Epithelial cell of prostate (primary cell): ENCODE results near the gene CLIC1.
"Not testable (repeated sequence)": the region's sequence is repeated elsewhere in the genome, so short reads cannot be mapped to it uniquely, and the experiment has no call there.

Experiments
- DNase-seq: peaks from one replicate; pipeline ENCODE4 v3.0.0-alpha.2; 2011; ENCODE audit warnings: low read depth, low spot score
- H3K27ac ChIP-seq: fragments of 450-650 bp; 2 replicates; pipeline ENCODE4 v1.5.1; 2017; ENCODE audit warnings: mild to moderate bottlenecking

The CLIC1 gene

GRCh38 chr6:31725502-31726350 lies 10.6 kb downstream of the CLIC1 start:
- no peak for DNase-seq
- no peak overlapping the region for H3K27ac ChIP-seq

DNA sequence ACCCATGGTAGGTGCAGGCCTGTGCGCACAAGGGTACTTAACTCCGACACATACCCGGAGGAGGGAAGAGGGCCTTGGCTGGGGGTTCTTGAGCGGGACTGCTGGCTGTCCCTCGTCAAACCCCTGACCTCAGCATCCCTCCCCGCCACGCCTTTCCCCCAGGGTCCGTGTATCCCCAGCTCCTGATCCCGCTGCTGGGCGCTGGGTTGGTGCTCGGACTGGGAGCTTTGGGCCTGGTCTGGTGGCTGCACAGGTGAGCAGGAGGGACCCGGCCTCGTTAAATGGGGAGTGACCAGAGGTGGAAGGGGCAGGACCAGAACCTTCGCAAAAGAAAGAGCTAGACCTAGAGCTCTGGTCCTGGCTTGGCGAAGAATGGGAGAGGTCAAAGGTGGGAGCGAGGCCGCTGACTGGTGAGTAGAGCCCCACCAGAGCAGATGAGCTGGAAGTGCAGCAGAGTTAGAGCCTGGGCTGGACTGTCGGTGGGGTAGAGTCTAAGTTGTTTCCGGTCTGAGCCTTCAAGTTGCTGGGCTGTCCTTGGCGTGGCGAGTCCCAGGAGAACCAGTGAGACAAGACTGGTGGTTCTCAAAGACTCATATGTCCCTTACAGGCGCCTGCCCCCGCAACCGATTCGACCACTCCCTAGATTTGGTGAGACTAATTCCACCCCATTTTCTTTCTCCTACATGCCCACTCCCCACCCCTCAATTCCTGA lies 12.2 kb downstream of the CLIC1 start:
- H3K27ac ChIP-seq: no peak overlapping the region
- no peak for DNase-seq

DNA sequence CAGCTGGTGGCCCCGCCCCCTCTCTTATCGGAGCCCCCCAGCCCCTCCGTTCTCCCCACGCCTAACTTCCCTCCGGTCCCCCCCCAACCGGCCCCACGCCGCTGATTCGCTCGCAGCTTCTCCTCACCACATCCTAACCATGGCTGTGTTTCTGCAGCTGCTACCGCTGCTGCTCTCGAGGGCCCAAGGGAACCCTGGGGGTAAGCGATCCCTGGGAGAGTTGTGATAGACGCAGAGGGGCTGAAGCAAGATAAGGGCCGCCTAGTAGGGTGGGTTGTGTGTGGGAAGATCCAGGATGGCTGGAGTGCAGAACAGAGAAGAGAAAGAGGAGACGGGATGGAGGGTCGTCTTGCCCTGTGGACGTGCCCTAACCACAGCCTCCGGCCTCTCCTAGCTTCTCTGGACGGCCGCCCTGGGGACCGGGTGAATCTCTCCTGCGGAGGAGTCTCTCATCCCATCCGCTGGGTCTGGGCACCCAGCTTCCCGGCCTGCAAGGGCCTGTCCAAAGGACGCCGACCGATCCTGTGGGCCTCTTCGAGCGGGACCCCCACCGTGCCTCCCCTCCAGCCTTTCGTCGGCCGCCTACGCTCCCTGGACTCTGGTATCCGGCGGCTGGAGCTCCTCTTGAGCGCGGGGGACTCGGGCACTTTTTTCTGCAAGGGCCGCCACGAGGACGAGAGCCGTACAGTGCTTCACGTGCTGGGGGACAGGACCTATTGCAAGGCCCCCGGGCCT lies 12.9 kb downstream of the CLIC1 start, which contains the start of gene MPIG6B:
Gene MPIG6B (plus strand): TSS at position 129 of the 735 bp plus-strand sequence. CDS start 11 bp downstream, at position 140.
- no peak for DNase-seq
- no peak within 1 kb of the TSS for H3K27ac ChIP-seq

GRCh38 chr6:31722173-31722572 lies 14.2 kb downstream of the CLIC1 start:
- no peak for DNase-seq
- no peak overlapping the region for H3K27ac ChIP-seq

- peak within 1 kb of the TSS; percentile 68 for H3K27ac ChIP-seq
- DNase-seq: no peak
Observed at GRCh38 chr6:31721351-31722020, 14.8 kb downstream of the CLIC1 start, which contains the start of gene LY6G6C. TSS of gene LY6G6C (minus strand) at chr6:31721746. CDS start at chr6:31721679, 67 bp downstream.

DNA sequence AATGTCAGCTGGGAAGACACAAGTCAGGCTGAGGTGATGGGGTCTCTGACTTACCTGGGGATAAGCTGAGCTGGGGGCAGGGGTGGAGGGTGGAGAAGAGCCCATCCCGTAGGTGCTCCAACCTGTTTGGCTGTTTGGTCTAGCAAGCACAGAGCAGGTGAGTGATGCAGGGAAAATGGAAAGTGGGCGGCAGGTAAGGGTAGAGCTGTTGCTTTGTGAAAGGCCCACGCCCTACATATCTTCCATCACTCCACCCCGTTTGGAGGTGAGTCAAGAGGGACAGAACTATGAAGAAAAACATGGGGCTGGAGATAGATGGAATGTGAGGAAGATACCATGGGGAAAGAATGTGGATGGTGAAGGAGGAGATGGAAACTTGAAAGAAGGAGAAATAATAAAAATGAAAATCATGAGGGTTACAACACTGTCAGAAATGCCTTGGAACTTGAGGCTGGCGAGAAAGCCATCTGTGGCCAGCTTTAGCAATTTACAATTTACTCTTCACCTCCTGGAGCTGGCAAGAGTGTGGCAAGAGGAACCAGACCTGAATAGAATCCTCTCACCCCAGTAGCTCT lies 16.0 kb downstream of the CLIC1 start:
- no peak for DNase-seq
- H3K27ac ChIP-seq: peak overlapping the region; percentile 68

DNA sequence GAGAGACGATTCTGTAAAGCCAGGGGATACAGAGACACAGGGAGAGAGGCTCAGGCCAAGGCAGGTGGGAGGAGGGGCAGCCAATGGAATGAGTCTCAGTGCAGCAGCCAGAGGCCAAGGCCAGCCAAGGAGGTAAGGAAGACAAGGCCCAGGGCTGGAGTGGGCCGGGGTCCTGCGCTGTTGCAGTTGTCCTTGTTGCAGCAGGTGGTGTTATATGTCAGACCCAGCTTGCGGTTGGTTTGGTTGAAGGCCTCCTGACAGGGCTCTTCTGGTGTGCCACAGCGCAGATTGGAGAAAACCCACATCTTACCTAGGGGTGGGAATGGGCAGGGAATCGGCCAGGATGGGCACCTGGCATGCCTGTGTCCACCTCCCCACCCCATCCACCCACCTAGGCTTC lies 17.3 kb downstream of the CLIC1 start:
- DNase-seq: no peak
- H3K27ac ChIP-seq: peak overlapping the region; percentile 68

- DNase-seq: no peak
- peak overlapping the region; percentile 68 for H3K27ac ChIP-seq
Observed at GRCh38 chr6:31718265-31718664, 18.1 kb downstream of the CLIC1 start.

- H3K27ac ChIP-seq: peak overlapping the region; percentile 68
- no peak for DNase-seq
Observed at GRCh38 chr6:31717499-31718222, 18.7 kb downstream of the CLIC1 start.

GRCh38 chr6:31715022-31715958 lies 21.0 kb downstream of the CLIC1 start, which contains the start of gene LY6G6D:
TSS of gene LY6G6D (plus strand) at chr6:31715348. CDS start at chr6:31715356, 8 bp downstream.
- H3K27ac ChIP-seq: no peak within 1 kb of the TSS
- DNase-seq: no peak

GRCh38 chr6:31713991-31714684 lies 22.2 kb downstream of the CLIC1 start:
- DNase-seq: no peak
- no peak overlapping the region for H3K27ac ChIP-seq

DNA sequence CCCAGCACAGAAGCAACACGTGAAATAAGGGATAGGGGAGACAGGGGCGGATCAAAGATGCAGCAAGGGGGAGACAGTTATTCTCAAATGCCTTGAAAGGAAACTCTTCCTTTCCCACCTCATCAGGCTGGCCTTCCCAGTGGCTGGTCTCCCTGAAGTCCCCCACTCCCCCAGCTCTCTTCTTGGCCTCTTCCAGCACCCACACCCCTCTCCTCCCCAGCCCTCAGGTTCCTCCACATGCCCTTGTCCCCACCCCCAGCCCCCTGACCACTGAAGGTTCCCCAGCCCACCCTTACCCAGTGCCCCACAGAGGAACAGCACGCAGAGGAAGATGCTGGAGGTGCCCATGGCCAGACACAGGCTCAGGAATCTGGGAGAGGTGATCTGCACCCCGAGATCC lies 22.9 kb downstream of the CLIC1 start:
- DNase-seq: no peak
- no peak overlapping the region for H3K27ac ChIP-seq

DNA sequence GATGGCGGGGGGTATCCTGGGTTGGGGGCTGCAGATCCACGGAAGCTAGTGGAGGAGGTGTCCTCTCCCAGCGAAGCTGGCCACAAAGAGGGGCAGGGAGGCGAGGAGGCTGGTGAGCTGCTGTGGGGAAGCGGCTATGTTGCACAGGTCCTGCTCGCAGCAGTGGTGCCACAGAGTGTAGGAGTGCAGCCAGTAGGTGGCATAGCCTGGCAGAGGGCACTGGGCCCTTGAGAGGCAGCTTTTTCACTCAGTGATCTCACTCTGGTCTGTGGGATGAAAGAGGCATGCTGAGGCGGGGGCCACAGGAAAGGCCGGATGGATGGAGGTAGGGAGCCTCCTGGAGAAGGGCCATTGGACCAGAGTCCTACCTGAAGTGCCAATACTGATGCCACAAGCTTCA lies 24.0 kb downstream of the CLIC1 start:
- DNase-seq: no peak

GRCh38 chr6:31711233-31711632 lies 25.1 kb downstream of the CLIC1 start:
- DNase-seq: no peak
- H3K27ac ChIP-seq: no peak overlapping the region

More for the DNA sequence above, 24.0 kb downstream of the CLIC1 start:
- no peak overlapping the region for H3K27ac ChIP-seq

DNA sequence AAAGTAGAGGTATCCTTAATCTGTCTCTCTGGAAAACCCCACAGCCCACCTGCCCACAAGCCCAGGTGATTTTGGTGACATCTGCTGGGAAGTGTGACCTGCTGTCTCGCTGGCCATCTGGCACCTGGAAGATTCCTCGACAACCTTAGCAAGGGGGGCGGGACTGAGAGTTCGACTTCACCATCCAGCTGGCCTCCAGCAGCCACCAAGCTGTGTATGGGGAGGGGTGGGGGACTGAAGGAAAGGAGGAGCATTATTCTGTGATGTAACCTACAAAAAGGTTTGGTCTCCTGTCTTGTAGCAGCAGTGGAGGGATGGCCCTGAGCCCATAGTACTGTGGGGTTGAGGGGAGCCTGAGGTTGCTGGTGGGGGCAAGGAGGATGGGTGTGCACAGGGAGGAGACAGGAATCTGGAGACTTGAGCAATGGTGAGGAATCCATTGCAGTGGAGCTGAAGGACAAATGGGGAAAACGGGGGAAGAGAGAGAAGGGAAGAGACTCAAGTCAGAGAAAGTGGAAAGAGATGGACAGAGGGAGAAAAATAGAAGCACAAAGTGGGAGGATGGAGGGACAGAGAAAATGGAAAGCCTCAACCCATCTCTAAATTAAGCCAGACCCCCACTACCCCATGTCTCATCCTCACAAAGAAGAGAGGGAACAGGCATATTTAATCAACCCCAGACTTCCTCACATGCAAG lies 25.7 kb downstream of the CLIC1 start:
- H3K27ac ChIP-seq: no peak overlapping the region
- DNase-seq: no peak

GRCh38 chr6:31709157-31709556 lies 27.2 kb downstream of the CLIC1 start:
- not testable (repeated sequence) for DNase-seq, H3K27ac ChIP-seq

DNA sequence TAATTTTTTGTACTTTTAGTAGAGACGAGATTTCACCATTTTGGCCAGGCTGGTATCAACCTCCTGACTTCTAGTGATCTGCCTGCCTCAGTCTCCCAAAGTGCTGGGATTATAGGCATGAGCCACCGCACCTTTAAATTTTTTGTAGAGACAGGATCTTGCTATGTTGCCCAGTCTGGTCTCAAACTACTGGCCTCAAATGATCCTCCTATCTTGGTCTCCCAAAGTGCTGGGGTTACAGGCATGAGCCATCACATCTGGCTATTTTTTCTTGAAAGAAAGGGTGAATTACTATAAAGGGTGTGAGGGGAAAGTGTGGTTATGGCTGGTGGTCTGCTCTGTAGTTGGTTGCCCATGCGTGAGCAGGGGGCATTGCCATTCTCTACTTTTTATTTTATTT lies 28.1 kb downstream of the CLIC1 start:
- DNase-seq: no peak

More for the DNA sequence above, 28.1 kb downstream of the CLIC1 start:
- H3K27ac ChIP-seq: no peak overlapping the region
